ENCODE results near the gene CD207. TPM values are rescaled to one million over a fixed set of nuclear protein-coding genes. Genes with fewer than 3 reads are reported as not detected.
"Not testable (repeated sequence)": the region's sequence is repeated elsewhere in the genome, so short reads cannot be mapped to it uniquely, and the experiment has no call there.

CD207 gene
- total RNA-seq, 4 donors from 2014 or later: 0.26 to 2.9 (median 2.5) TPM; not detected in 1

- no peaks in the 10 kb centered on the region for H3K36me3 ChIP-seq
- intact Hi-C loops (cut with DNase I; ENCODE audit: low total_unique reads): no loop called here
- H3K9me3 ChIP-seq: no peaks in the 10 kb centered on the region
- no peak overlapping the region for H3K27ac ChIP-seq
- no peak for DNase-seq
- no peak overlapping the region for H3K4me3 ChIP-seq
- H3K4me1 ChIP-seq: no peaks in the 10 kb centered on the region
- TF ChIP-seq, protein P1, sequence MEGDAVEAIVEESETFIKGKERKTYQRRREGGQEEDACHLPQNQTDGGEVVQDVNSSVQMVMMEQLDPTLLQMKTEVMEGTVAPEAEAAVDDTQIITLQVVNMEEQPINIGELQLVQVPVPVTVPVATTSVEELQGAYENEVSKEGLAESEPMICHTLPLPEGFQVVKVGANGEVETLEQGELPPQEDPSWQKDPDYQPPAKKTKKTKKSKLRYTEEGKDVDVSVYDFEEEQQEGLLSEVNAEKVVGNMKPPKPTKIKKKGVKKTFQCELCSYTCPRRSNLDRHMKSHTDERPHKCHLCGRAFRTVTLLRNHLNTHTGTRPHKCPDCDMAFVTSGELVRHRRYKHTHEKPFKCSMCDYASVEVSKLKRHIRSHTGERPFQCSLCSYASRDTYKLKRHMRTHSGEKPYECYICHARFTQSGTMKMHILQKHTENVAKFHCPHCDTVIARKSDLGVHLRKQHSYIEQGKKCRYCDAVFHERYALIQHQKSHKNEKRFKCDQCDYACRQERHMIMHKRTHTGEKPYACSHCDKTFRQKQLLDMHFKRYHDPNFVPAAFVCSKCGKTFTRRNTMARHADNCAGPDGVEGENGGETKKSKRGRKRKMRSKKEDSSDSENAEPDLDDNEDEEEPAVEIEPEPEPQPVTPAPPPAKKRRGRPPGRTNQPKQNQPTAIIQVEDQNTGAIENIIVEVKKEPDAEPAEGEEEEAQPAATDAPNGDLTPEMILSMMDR (IDR thresholded peaks at IDR 0.05): no peak
- TF ChIP-seq POLR2A (IDR thresholded peaks at IDR 0.05): no peak
- no peaks in the 10 kb centered on the region for H3K27me3 ChIP-seq
Observed at GRCh38 chr2:70806013-70806412, 29.6 kb downstream of the CD207 start.

GRCh38 chr2:70801607-70802263 lies 33.9 kb downstream of the CD207 start:
- intact Hi-C loops (cut with DNase I; ENCODE audit: low total_unique reads): no loop called here
- no peak for DNase-seq
- Histone ChIP-seq H3K27ac (no peak overlapping the region), H3K36me3 (no peaks in the 10 kb centered on the region), H3K9me3 (no peaks in the 10 kb centered on the region), H3K4me1 (no peaks in the 10 kb centered on the region), H3K27me3 (no peaks in the 10 kb centered on the region), H3K4me3 (no peak overlapping the region)
- TF ChIP-seq, protein P1 (IDR thresholded peaks at IDR 0.05): no peak
- no peak for TF ChIP-seq POLR2A (IDR thresholded peaks at IDR 0.05)

- no peak for TF ChIP-seq POLR2A (IDR thresholded peaks at IDR 0.05)
- TF ChIP-seq, protein P1 (IDR thresholded peaks at IDR 0.05): no peak
- Histone ChIP-seq H3K4me3 (no peak overlapping the region), H3K27ac (no peak overlapping the region), H3K4me1 (no peaks in the 10 kb centered on the region), H3K9me3 (no peaks in the 10 kb centered on the region), H3K27me3 (no peaks in the 10 kb centered on the region), H3K36me3 (no peaks in the 10 kb centered on the region)
- DNase-seq: no peak
- intact Hi-C loops (cut with DNase I; ENCODE audit: low total_unique reads): no loop called here
Observed at GRCh38 chr2:70799706-70800105, 35.9 kb downstream of the CD207 start.

GRCh38 chr2:70797996-70798395 lies 37.6 kb downstream of the CD207 start:
- H3K4me1 ChIP-seq; H3K27me3 ChIP-seq; H3K9me3 ChIP-seq; H3K36me3 ChIP-seq; H3K4me3 ChIP-seq; intact Hi-C loops (cut with DNase I; ENCODE audit: low total_unique reads); H3K27ac ChIP-seq; DNase-seq: not testable (repeated sequence)

GRCh38 chr2:70797506-70797905 lies 38.1 kb downstream of the CD207 start:
- Histone ChIP-seq H3K4me1 (no peaks in the 10 kb centered on the region), H3K9me3 (no peaks in the 10 kb centered on the region), H3K27ac (no peak overlapping the region), H3K36me3 (no peaks in the 10 kb centered on the region), H3K27me3 (no peaks in the 10 kb centered on the region), H3K4me3 (no peak overlapping the region)
- TF ChIP-seq, protein P1 (IDR thresholded peaks at IDR 0.05): no peak
- TF ChIP-seq POLR2A (IDR thresholded peaks at IDR 0.05): no peak
- no peak for DNase-seq
- intact Hi-C loops (cut with DNase I; ENCODE audit: low total_unique reads): no loop called here

GRCh38 chr2:70796262-70796661 lies 39.4 kb downstream of the CD207 start:
- intact Hi-C loops (cut with DNase I; ENCODE audit: low total_unique reads): no loop called here
- Histone ChIP-seq H3K9me3 (no peaks in the 10 kb centered on the region), H3K4me1 (no peaks in the 10 kb centered on the region), H3K27me3 (peaks cover 0 to 5% of the 10 kb centered on the region in 2 donors), H3K36me3 (no peaks in the 10 kb centered on the region), H3K27ac (no peak overlapping the region), H3K4me3 (no peak overlapping the region)
- TF ChIP-seq POLR2A (IDR thresholded peaks at IDR 0.05): no peak
- TF ChIP-seq, protein P1 (IDR thresholded peaks at IDR 0.05): no peak
- no peak for DNase-seq
